HG03196 (cell line): ENCODE results near the gene SLC16A10.
"Not testable (repeated sequence)": the region's sequence is repeated elsewhere in the genome, so short reads cannot be mapped to it uniquely, and the experiment has no call there.

ENCODE experiments used
- ATAC-seq: cut with Tn5 transposase; IDR thresholded peaks from one replicate; pipeline ENCODE4 v1.9.1; 2021; ENCODE audit not compliant: unreplicated experiment

SLC16A10 gene

DNA sequence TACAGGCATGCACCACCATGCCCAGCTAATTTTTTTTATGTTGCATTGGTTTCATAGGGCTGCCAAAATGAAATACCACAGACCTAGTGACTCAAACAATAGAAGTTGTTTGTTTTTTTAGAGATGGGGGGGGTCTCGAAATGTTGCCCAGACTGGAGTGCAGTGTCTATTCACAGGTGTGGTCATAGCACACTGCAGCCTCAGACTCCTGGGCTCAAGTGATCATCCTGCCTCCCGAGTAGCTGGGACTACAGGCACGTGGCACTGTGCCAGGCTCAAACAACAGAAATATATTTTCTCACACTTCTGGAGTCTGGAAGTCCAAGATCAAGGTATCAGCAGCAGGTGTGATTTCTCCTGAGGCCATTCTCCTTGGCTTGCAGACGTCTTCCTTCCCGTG is 6.6 kb upstream of the SLC16A10 start:
- no peak for ATAC-seq

GRCh38 chr6:111086685-111087084 is 618 bp upstream of the SLC16A10 start:
- no peak for ATAC-seq

DNA sequence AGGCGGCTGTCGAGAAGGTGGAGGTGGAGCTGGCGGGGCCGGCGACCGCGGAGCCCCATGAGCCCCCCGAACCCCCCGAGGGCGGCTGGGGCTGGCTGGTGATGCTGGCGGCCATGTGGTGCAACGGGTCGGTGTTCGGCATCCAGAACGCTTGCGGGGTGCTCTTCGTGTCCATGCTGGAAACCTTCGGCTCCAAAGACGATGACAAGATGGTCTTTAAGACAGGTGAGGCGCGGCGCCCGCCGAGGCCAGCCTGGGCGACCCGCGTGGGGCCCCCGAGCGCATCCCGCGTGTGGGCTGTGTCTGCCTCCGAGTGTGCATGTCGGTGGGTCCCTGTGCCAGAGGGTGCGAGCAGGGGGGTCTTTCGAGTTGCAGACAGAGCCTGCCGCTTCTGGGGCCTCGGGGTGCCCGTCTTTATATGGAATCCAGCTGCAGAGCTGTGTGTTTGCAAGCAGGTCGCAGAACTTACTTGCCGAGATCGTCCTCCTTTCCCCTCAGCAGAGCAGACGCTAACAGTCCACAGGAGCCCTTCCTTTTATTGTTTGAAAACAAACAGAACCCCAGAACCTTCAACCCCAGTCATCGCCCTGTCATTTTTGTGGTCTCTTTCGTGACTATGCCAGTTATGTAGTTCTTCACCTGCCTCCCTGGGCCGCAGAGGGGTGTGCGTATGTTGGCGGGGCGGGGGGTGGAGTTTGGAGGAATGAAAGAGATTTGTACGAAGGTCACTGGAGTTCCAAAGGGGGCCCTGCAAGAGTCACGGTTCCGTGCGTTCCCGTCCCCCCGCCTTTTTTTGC is 766 bp downstream of the SLC16A10 start:
- no peak for ATAC-seq

GRCh38 chr6:111088668-111089003 is 1.3 kb downstream of the SLC16A10 start:
- no peak for ATAC-seq

GRCh38 chr6:111090766-111091165 is 3.5 kb downstream of the SLC16A10 start:
- ATAC-seq, result no peak

DNA sequence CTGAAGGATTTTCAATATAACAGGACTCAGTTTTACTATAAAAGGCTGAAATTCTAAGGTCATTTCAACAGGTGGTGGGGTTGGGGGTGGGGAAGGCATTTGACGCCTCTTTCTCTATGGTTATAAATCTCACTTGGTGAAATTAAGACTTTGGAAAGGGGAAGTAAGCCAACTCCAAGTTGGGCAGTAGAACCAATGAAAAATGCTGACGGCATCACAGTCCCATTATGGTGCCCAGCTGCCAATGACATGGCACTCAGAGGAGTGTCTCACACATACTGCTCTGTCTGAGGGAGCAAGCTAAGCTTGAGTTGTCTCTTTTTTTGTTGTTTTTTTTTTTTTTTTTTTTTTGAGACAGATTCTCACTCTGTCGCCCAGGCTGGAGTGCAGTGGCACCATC is 4.7 kb downstream of the SLC16A10 start:
- ATAC-seq, result no peak

DNA sequence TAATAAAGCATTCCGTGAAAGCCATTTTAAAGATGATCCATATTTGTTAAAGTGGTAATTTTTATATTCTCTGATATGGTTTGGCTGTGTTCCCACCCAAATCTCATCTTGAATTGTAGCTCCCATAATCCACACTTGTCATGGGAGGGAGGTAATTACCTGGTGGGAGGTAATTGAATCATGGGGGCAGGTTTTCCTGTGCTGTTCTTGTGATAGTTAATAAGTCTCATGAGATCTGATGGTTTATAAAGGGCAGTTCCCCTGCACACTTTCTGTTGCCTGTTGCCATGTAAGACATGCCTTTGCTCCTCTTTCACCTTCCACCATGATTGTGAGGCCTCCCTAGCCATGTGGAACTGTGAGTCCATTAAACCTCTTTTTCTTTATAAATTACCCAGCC is 8.2 kb downstream of the SLC16A10 start:
- not testable (repeated sequence) for ATAC-seq

GRCh38 chr6:111096246-111096645 is 8.9 kb downstream of the SLC16A10 start:
- ATAC-seq, result no peak

DNA sequence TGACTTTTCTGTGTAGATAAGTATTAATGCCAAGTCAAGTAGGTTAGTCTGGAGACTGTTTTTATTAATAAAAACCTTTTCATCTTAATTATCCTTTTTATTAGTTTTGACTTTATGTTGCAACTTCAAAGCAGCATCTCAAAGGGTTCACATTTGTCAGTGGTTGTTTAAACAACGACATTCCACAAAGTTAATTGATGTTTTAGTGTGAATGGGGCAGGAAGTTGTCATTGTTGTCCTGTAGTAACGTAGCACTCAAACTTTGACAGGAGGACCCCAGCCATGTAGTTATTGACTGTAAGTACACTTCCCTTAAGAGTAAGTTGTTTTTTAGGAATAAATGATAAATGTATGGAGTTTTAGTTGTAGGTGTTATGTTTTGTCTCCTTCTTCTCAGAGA is 11.3 kb downstream of the SLC16A10 start:
- no peak for ATAC-seq

- ATAC-seq, result no peak
Measured at GRCh38 chr6:111101987-111102386, 14.7 kb downstream of the SLC16A10 start.

- no peak for ATAC-seq
Measured at GRCh38 chr6:111105578-111105977, 18.3 kb downstream of the SLC16A10 start.

DNA sequence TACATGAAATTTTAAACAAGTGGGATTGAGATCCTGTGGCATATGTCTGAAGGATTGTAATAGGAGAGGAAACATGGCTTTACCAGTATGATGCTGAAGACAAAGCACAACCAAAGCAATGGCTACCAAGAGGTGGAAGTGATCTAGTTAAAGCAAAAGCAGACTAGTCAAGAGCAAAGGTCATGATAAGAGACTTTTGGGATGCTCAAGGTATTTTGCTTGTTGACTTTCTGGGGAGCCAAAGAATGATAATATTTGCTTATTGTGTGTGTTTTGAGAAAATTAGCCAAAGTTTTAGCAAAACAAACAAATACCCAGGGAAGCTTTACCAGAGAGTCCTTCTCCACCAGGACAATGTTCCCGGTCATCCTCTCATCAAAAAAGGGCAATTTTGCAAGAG is 20.3 kb downstream of the SLC16A10 start:
- no peak for ATAC-seq

- no peak for ATAC-seq
Measured at GRCh38 chr6:111110036-111110435, 22.7 kb downstream of the SLC16A10 start.

- ATAC-seq, result no peak
Measured at GRCh38 chr6:111113336-111114086, 26.2 kb downstream of the SLC16A10 start.

GRCh38 chr6:111114087-111114443 is 26.8 kb downstream of the SLC16A10 start:
- no peak for ATAC-seq

DNA sequence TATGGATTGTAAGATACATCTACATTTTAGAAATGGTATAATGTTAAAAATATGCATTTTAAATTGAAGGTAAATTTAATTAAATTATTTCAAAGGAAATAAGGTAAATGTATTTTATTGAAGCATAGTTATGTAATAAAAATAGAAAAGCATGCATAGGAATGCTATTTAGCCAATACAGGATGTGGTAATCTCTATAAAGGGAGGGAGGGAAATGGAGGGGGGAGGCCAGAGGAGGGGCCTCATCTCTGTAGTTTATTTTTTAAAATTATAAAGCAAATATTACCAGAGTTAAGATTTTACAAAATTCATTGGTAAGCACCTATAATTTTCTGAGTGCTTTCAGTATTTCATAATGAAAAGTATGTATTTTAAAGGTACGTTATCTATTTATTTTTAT is 27.2 kb downstream of the SLC16A10 start:
- no peak for ATAC-seq

DNA sequence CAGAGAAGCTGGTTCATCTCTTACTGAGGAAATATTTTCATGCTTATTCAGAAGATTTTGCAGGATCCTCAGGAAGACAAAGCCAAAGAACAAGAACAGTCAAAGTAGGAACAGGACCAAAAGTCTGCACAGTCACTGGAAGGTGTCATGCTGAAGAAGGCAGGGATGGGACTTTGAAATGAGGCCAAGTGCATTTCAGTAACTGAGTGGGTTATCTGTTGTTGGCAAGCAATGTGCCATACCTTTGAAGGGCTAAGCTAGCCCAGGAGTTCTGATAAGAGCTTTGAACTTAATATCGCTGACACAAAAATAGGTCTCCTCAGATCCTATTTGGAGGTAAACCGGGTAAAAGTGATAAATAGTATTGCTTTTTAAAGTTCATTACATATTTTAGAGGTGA is 31.5 kb downstream of the SLC16A10 start:
- no peak for ATAC-seq

- ATAC-seq, result no peak
Measured at GRCh38 chr6:111119571-111120329, 32.4 kb downstream of the SLC16A10 start.

- no peak for ATAC-seq
Measured at GRCh38 chr6:111121789-111122350, 34.6 kb downstream of the SLC16A10 start.

DNA sequence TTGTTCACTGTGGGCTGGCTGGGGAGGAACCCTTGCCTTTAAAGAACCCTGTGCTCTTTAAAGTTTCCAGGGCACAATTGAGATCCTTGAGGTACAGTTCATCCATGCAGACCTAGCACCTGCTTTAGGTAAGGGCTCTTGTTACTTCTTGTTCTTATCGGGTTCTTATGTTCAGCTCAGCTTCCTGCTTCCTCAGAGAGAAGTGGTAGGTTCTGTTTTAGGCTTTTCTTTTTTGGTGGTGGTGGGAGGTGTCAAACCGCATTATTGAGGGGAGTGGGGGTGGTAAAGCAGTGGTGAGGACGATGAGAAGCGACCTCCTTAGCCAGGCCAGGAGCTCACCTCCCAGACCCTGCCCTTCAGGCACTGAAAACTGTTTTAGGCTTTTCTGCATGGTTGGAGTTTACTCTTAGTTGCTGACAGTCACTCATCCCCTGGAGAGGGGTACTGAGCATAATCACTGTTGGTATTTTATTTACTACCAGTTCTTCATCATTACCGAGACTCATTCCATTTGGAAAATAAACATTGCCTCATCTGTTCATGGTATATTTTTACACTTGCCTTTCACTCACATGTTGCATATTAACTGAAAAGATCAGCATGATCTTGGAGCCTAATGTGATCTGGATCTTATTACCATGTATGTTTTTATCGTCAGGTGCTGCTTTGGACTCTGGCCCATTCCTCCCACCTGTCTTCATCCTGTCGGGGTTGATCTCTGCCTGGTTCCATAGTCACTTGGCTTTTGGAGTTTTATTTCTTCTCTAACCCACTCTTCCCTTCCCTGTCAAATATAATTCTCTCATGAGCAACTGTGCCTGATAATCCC is 35.4 kb downstream of the SLC16A10 start:
- ATAC-seq, result no peak

DNA sequence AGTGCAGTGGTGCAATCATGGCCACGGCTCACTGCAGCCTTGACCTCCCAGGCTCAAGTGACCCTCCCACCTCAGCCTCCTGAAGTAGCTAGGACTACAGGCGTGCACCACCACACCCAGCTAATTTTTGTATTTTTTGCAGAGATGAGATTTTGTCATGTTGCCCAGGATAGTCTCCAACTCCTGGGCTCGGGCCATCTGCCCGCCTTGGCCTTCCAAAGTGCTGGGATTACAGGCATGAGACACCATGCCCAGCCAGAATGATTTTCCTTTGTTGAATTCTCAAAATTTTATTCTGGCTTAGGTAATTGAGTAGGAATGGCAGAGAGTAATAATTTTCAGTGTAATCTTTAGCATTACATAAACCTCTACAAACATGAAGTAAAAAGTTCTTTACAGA is 37.1 kb downstream of the SLC16A10 start:
- ATAC-seq, result no peak
